Liver (tissue), 9 donors: ENCODE results near the gene SPATA16. TPM values are rescaled to one million over a fixed set of nuclear protein-coding genes. Genes with fewer than 3 reads are reported as not detected.

Source experiments
- DNase-seq: peaks from one replicate; pipeline ENCODE4 v3.0.0-alpha.2; 2017; ENCODE audit warnings: low spot score
- H3K27ac ChIP-seq, 2 donors: one replicate each; pipeline ENCODE4 v1.7.0; 2013; ENCODE audit warnings: inconsistent platforms in 2 of 2, low read length in 2 of 2, control low read depth in 1 of 2, low read depth in 1 of 2, mild to moderate bottlenecking in 1 of 2
- H3K27me3 ChIP-seq, 4 donors: one replicate each; pipeline versions ENCODE4 v1.6.1 to v1.7.0; 2013; ENCODE audit warnings: low read length in 3 of 4, inconsistent platforms in 1 of 4, mild to moderate bottlenecking in 1 of 4, moderate library complexity in 1 of 4; ENCODE audit not compliant: control insufficient read depth in 4 of 4, insufficient read depth in 4 of 4
- H3K36me3 ChIP-seq, 4 donors: one replicate each; pipeline versions ENCODE4 v1.6.1 to v1.7.0; 2013; ENCODE audit warnings: low read length in 3 of 4, mild to moderate bottlenecking in 3 of 4, low read depth in 1 of 4, moderate library complexity in 1 of 4; ENCODE audit not compliant: control insufficient read depth in 4 of 4, insufficient read depth in 3 of 4
- H3K4me1 ChIP-seq, 4 donors: one replicate each; pipeline versions ENCODE4 v1.6.1 to v1.7.0; 2013; ENCODE audit warnings: low read length in 3 of 4, mild to moderate bottlenecking in 3 of 4, moderate library complexity in 1 of 4; ENCODE audit not compliant: control insufficient read depth in 4 of 4, insufficient read depth in 4 of 4
- H3K4me3 ChIP-seq, 3 donors: one replicate each; pipeline versions ENCODE4 v1.6.1 to v1.7.0; 2013; ENCODE audit warnings: low read length in 3 of 3, control low read depth in 1 of 3, low read depth in 1 of 3, mild to moderate bottlenecking in 1 of 3
- H3K9ac ChIP-seq, 2 donors: one replicate each; pipeline ENCODE4 v1.7.0; 2013; ENCODE audit warnings: low read length in 2 of 2, mild to moderate bottlenecking in 2 of 2, moderate library complexity in 2 of 2, control low read depth in 1 of 2, low read depth in 1 of 2
- H3K9me3 ChIP-seq, 4 donors: one replicate each; pipeline versions ENCODE4 v1.6.1 to v1.7.0; 2013; ENCODE audit warnings: low read length in 3 of 4; ENCODE audit not compliant: control insufficient read depth in 4 of 4
- EGR1 ChIP-seq, 2 donors: IDR thresholded peaks; 2 replicates each; pipeline ENCODE4 v1.6.1; 2016 to 2018; ENCODE audit warnings: antibody characterized with exemption in 2 of 2, low read depth in 2 of 2
- FOXA1 ChIP-seq: IDR thresholded peaks from 2 replicates; pipeline ENCODE4 v1.6.1; 2016; ENCODE audit warnings: antibody characterized with exemption
- FOXA2 ChIP-seq: IDR thresholded peaks from 2 replicates; pipeline ENCODE4 v1.6.1; 2016; ENCODE audit warnings: antibody characterized with exemption
- GABPA ChIP-seq, 2 donors: IDR thresholded peaks in 1 of 2; conservative IDR thresholded peaks in 1 of 2; 2 replicates each; pipeline ENCODE4 v1.6.1; 2016; ENCODE audit warnings: antibody characterized with exemption in 2 of 2, mild to moderate bottlenecking in 1 of 2, moderate library complexity in 1 of 2
- HNF4A ChIP-seq, 2 donors: conservative IDR thresholded peaks; 2 replicates each; pipeline ENCODE4 v1.6.1; 2016; ENCODE audit warnings: antibody characterized with exemption in 2 of 2, mild to moderate bottlenecking in 2 of 2
- HNF4G ChIP-seq: IDR thresholded peaks from 2 replicates; pipeline ENCODE4 v1.6.1; 2016; ENCODE audit warnings: antibody characterized with exemption
- JUND ChIP-seq, 2 donors: IDR thresholded peaks; 2 replicates each; pipeline ENCODE4 v1.6.1; 2016; ENCODE audit warnings: antibody characterized with exemption in 2 of 2
- MAX ChIP-seq: IDR thresholded peaks from 2 replicates; pipeline ENCODE4 v1.6.1; 2016; ENCODE audit warnings: antibody characterized with exemption
- NR2F2 ChIP-seq: IDR thresholded peaks from 2 replicates; pipeline ENCODE4 v1.6.1; 2016; ENCODE audit warnings: antibody characterized with exemption
- RAD21 ChIP-seq, 2 donors: IDR thresholded peaks; 2 replicates each; pipeline ENCODE4 v1.6.1; 2016; ENCODE audit warnings: antibody characterized with exemption in 2 of 2, mild to moderate bottlenecking in 2 of 2
- RXRA ChIP-seq, 2 donors: IDR thresholded peaks; 2 replicates each; pipeline ENCODE4 v1.6.1; 2017 to 2018; ENCODE audit warnings: antibody characterized with exemption in 2 of 2, mild to moderate bottlenecking in 1 of 2
- SP1 ChIP-seq: IDR thresholded peaks from 2 replicates; pipeline ENCODE4 v1.6.1; 2018; ENCODE audit warnings: antibody characterized with exemption, mild to moderate bottlenecking
- TAF1 ChIP-seq: conservative IDR thresholded peaks from 2 replicates; pipeline ENCODE4 v1.6.1; 2016; ENCODE audit warnings: antibody characterized with exemption, mild to moderate bottlenecking
- YY1 ChIP-seq: IDR thresholded peaks from 2 replicates; pipeline ENCODE4 v1.6.1; 2016; ENCODE audit warnings: antibody characterized with exemption, mild to moderate bottlenecking
- WGBS: extraction: QIAGEN DNeasy Blood & Tissue Kit; methylation state at CpG from one replicate; pipeline ENCODE4 v1.1.7; 2013; 5-methylcytosine and 5-hydroxymethylcytosine counted together
- polyA plus RNA-seq, 2 donors: library from polyadenylated mRNA; stranded (reverse) in 1 of 2; unstranded in 1 of 2; fragments of 200-250 nt in 1 of 2; fragments of >200 nt in 1 of 2; fragmentation: Nextera tagmentation in 1 of 2; extraction: Ambion mirVana in 1 of 2; gene quantifications; one replicate each; pipeline versions ENCODE4 v1.2.1 to v1.2.3, GENCODE V29; 2013 to 2015
- total RNA-seq, 2 donors: library from RNA; depleted of rRNA; stranded (reverse); fragments of >200 nt; gene quantifications; one replicate each; pipeline ENCODE4 v1.2.3, GENCODE V29; 2014
- TF ChIP-seq, protein P1 (sequence below): IDR thresholded peaks from 2 replicates; pipeline ENCODE4 v1.6.1; 2016; ENCODE audit warnings: antibody characterized with exemption
- TF ChIP-seq, protein P2 (sequence below): IDR thresholded peaks from 2 replicates; pipeline ENCODE4 v1.6.1; 2016; ENCODE audit warnings: antibody characterized with exemption, mild to moderate bottlenecking
- TF ChIP-seq, protein P3 (sequence below): IDR thresholded peaks from 2 replicates; pipeline ENCODE4 v1.6.1; 2016; ENCODE audit warnings: antibody characterized with exemption
- TF ChIP-seq, protein P4 (sequence below): fragments of 150-350 bp; IDR thresholded peaks from 2 replicates; pipeline ENCODE4 v1.5.1; 2017; ENCODE audit warnings: improper control_type of control experiment, low read depth, low read length; ENCODE audit not compliant: missing input control
- donor health status: healthy.
- donor health status: healthy.
- donor health status: healthy.
- donor health status: healthy.
- donor health status: healthy.

SPATA16 gene
- total and polyA plus RNA-seq, 4 donors = not detected

DNA sequence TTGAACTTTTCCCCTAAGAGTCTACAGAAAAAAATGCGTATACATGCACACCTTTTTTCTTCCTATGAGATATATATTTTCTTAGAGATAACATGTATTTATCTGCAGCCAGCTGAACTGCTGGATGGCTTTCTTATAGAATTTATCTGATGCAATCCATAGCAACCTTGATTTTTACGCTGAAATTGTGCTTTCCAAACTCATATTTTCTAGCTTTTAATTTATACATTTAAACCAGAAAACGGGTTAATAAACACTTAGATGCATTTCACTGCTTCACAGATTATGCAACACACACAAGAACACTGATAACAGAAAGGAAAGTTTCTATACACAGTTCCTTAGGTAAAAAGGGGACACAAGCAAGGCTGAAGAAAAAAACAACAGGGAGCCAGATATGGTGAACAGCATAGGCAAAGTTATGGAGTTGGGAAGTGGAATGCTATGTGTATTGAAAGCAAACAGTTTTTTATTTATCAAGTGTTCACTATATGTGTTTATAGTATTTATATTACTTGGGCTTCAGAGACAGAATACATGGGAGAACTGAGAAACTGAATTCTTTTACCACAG lies 149.5 kb downstream of the SPATA16 start:
- H3K27ac ChIP-seq = no peak overlapping the region
- H3K36me3 ChIP-seq = no peaks in the 10 kb centered on the region
- no peaks in the 10 kb centered on the region for H3K4me1 ChIP-seq
- WGBS = 54% methylated on average over 3 of the region's 3 CpGs
- no peaks in the 10 kb centered on the region for H3K9me3 ChIP-seq
- no peak for TF ChIP-seq GABPA (IDR thresholded peaks at IDR 0.05 in 1 of 2, conservative IDR thresholded peaks at IDR 0.05 in 1 of 2)
- no peak for DNase-seq
- no peaks in the 10 kb centered on the region for H3K27me3 ChIP-seq
- no peak overlapping the region for H3K4me3 ChIP-seq
- H3K9ac ChIP-seq = no peak overlapping the region

DNA sequence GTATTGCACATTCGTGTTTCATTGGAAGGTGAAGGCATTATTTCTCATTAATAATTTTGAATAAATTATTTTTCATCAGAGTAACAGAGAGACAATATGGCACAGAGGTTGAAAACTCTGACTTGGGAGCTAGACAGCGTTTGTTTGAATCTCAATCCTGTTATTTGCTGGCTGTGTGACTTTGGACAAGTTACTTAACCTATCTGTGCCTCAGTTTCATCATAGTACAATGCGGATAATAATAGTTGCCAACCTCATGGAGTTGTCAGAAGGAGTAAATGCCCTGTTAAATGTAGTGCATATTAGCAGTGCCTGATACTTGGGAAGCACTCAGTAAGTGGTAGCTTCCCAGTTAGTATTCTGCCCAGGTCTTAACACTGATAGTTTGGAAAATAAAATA lies 151.7 kb downstream of the SPATA16 start:
- DNase-seq = no peak
- H3K9ac ChIP-seq = no peak overlapping the region
- no peaks in the 10 kb centered on the region for H3K9me3 ChIP-seq
- H3K36me3 ChIP-seq = no peaks in the 10 kb centered on the region
- H3K4me1 ChIP-seq = no peaks in the 10 kb centered on the region
- no peak overlapping the region for H3K4me3 ChIP-seq
- H3K27me3 ChIP-seq = no peaks in the 10 kb centered on the region
- TF ChIP-seq NR2F2 = no peak
- TF ChIP-seq HNF4G = no peak
- no peak for TF ChIP-seq HNF4A (conservative IDR thresholded peaks at IDR 0.05)
- TF ChIP-seq, protein P1, sequence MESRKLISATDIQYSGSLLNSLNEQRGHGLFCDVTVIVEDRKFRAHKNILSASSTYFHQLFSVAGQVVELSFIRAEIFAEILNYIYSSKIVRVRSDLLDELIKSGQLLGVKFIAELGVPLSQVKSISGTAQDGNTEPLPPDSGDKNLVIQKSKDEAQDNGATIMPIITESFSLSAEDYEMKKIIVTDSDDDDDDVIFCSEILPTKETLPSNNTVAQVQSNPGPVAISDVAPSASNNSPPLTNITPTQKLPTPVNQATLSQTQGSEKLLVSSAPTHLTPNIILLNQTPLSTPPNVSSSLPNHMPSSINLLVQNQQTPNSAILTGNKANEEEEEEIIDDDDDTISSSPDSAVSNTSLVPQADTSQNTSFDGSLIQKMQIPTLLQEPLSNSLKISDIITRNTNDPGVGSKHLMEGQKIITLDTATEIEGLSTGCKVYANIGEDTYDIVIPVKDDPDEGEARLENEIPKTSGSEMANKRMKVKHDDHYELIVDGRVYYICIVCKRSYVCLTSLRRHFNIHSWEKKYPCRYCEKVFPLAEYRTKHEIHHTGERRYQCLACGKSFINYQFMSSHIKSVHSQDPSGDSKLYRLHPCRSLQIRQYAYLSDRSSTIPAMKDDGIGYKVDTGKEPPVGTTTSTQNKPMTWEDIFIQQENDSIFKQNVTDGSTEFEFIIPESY = no peak
- no peak for TF ChIP-seq FOXA2
- no peak for TF ChIP-seq EGR1 (IDR thresholded peaks at IDR 0.05; ENCODE audit: low read depth in 2 of 2)
- no peak for TF ChIP-seq JUND (IDR thresholded peaks at IDR 0.05)
- no peak for TF ChIP-seq RAD21 (IDR thresholded peaks at IDR 0.05)
- TF ChIP-seq YY1 = no peak
- TF ChIP-seq FOXA1 = no peak
- no peak for TF ChIP-seq MAX
- TF ChIP-seq, protein P2, sequence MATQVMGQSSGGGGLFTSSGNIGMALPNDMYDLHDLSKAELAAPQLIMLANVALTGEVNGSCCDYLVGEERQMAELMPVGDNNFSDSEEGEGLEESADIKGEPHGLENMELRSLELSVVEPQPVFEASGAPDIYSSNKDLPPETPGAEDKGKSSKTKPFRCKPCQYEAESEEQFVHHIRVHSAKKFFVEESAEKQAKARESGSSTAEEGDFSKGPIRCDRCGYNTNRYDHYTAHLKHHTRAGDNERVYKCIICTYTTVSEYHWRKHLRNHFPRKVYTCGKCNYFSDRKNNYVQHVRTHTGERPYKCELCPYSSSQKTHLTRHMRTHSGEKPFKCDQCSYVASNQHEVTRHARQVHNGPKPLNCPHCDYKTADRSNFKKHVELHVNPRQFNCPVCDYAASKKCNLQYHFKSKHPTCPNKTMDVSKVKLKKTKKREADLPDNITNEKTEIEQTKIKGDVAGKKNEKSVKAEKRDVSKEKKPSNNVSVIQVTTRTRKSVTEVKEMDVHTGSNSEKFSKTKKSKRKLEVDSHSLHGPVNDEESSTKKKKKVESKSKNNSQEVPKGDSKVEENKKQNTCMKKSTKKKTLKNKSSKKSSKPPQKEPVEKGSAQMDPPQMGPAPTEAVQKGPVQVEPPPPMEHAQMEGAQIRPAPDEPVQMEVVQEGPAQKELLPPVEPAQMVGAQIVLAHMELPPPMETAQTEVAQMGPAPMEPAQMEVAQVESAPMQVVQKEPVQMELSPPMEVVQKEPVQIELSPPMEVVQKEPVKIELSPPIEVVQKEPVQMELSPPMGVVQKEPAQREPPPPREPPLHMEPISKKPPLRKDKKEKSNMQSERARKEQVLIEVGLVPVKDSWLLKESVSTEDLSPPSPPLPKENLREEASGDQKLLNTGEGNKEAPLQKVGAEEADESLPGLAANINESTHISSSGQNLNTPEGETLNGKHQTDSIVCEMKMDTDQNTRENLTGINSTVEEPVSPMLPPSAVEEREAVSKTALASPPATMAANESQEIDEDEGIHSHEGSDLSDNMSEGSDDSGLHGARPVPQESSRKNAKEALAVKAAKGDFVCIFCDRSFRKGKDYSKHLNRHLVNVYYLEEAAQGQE = no peak
- no peak for TF ChIP-seq TAF1
- no peak for TF ChIP-seq GABPA (IDR thresholded peaks at IDR 0.05 in 1 of 2, conservative IDR thresholded peaks at IDR 0.05 in 1 of 2)
- TF ChIP-seq, protein P3, sequence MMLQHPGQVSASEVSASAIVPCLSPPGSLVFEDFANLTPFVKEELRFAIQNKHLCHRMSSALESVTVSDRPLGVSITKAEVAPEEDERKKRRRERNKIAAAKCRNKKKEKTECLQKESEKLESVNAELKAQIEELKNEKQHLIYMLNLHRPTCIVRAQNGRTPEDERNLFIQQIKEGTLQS = no peak
- TF ChIP-seq, protein P4, sequence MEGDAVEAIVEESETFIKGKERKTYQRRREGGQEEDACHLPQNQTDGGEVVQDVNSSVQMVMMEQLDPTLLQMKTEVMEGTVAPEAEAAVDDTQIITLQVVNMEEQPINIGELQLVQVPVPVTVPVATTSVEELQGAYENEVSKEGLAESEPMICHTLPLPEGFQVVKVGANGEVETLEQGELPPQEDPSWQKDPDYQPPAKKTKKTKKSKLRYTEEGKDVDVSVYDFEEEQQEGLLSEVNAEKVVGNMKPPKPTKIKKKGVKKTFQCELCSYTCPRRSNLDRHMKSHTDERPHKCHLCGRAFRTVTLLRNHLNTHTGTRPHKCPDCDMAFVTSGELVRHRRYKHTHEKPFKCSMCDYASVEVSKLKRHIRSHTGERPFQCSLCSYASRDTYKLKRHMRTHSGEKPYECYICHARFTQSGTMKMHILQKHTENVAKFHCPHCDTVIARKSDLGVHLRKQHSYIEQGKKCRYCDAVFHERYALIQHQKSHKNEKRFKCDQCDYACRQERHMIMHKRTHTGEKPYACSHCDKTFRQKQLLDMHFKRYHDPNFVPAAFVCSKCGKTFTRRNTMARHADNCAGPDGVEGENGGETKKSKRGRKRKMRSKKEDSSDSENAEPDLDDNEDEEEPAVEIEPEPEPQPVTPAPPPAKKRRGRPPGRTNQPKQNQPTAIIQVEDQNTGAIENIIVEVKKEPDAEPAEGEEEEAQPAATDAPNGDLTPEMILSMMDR = no peak
- TF ChIP-seq RXRA (IDR thresholded peaks at IDR 0.05) = no peak
- TF ChIP-seq SP1 = no peak
- WGBS = 75% methylated on average over 3 of the region's 3 CpGs
- no peak overlapping the region for H3K27ac ChIP-seq
